ENCODE measurements around the gene ERBB2.
"Not testable (repeated sequence)": the region's sequence is repeated elsewhere in the genome, so short reads cannot be mapped to it uniquely, and the experiment has no call there.

ERBB2 gene

GRCh38 chr17:39705786-39706348, 6.0 kb downstream of the ERBB2 start:
- DNase-seq, result no peak

DNA sequence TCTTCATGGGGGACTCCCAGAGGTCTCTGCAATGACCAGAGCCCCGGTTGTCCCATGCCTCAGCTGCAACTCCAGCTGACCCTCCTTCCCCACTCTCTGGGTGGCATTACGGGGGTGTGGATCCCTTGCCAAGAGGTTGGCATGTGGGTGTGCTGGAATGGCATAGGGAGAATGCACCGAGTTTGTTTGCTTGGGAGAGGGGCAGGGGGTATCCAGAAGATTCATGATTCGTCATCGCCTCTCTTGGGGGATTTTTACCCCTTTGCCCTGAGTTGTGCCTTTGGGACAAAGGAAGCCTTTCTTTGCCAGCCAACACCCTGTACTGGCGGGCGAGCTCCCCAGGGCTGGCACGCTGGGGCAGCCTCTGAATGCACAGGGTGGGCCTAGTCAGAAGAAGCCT, 6.5 kb downstream of the ERBB2 start:
- no peak for DNase-seq

DNA sequence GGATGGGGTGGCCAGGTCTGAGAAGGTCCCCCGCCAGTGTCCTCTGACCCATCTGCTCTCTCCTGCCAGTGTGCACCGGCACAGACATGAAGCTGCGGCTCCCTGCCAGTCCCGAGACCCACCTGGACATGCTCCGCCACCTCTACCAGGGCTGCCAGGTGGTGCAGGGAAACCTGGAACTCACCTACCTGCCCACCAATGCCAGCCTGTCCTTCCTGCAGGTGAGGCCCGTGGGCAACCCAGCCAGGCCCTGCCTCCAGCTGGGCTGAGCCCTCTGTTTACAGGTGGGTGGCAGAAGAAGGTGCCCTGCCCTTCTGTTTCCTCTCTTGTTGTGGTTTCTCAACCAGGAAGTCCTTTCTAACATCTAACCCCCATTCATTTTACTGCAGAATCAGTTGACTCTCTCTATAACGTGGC, 7.1 kb downstream of the ERBB2 start:
- DNase-seq, result no peak

DNA sequence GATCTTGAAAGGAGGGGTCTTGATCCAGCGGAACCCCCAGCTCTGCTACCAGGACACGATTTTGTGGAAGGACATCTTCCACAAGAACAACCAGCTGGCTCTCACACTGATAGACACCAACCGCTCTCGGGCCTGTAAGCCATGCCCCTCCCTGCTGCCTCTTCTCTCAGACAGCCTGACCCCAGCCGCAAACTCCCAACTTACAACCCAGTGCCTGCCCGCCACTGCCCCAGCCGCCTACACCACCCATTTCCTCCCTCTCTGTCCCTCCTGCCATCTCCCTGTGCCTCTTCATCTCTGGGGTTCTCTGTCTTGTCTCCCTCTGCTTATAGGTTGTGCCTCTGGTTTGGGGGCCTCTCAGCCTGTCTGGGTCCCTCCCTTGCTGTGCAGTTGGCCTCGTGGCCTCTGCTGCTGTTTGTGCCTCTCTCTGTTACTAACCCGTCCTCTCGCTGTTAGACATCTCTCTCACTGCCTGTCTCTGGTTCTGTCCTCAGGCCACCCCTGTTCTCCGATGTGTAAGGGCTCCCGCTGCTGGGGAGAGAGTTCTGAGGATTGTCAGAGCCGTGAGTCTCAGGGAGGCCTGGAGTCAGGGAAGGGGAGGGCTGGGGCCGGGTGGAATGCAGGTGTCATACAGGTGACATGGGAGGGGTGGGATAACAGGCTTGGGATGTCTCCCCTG, 9.6 kb downstream of the ERBB2 start:
- DNase-seq, result no peak

DNA sequence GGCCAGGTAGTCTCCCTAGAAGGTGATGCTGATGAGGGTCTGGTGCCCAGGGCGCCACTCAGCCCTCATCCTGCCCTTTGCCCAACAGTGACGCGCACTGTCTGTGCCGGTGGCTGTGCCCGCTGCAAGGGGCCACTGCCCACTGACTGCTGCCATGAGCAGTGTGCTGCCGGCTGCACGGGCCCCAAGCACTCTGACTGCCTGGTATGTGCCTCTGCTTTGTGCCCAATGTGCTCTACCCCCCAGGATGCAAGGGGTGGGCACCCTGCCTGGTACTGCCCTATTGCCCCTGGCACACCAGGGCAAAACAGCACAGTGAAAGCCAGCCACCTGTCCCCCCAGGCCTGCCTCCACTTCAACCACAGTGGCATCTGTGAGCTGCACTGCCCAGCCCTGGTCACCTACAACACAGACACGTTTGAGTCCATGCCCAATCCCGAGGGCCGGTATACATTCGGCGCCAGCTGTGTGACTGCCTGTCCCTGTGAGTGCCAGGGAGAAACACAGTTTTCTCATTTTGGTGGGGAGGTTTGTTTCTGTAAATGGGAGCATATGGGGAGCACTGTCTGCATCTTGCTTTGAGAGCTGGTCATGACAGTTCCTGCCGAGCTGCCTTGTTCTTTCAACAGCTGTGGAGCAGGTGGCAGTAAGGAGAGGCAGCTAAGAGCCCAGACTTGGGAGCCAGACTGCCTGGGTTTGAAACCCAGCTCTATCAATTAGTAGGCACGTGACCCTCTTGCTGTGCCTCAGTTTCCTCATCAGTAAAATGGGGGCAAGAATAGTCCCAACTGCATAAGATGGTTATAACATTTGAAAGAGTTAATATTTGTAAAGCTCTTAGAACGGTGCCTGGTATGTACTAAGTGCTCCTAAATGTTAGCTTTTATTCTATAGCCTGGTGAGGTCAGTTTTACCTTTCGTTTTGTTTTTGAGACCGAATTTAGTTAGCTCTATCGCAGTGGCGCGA, 10.4 kb downstream of the ERBB2 start:
- DNase-seq, result no peak

DNA sequence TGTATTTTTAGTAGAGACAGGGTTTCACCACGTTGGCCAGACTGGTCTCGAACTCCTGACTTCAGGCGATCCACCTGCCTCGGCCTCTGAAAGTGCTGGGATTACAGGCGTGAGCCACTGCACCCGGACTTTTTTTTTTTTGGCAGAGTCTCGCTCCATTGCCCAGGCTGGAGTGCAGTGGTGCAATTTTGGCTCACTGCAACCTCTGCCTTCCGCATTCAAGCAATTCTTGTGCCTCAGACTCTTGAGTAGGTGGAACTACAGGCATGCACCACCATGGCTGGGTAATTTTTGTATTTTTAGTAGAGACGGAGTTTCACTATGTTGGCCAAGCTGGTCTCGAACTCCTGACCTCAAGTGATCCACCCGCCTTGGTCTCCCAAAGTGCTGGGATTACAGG, 11.2 kb downstream of the ERBB2 start:
- not testable (repeated sequence) for DNase-seq

DNA sequence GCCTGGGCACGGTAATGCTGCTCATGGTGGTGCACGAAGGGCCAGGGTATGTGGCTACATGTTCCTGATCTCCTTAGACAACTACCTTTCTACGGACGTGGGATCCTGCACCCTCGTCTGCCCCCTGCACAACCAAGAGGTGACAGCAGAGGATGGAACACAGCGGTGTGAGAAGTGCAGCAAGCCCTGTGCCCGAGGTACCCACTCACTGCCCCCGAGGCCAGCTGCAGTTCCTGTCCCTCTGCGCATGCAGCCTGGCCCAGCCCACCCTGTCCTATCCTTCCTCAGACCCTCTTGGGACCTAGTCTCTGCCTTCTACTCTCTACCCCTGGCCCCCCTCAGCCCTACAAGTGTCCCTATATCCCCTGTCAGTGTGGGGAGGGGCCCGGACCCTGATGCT, 12.0 kb downstream of the ERBB2 start:
- no peak for DNase-seq

DNA sequence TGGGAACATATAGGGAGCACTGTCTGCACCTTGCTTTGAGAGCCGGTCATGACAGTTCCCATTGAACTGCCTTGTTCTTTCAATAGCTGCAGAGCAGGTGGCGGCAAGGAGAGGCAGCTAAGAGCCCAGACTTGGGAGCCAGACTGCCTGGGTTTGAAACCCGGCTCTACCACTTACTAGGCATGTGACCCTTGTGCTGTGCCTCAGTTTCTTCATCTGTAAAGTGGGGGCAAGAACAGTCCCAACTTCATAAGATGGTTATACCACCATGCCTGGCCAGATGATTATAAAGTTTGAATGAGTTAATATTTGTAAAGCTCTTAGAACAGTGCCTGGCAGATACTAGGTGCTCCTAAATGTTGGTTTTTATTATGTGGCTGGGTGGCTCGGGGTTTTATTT, 14.4 kb downstream of the ERBB2 start:
- DNase-seq, result no peak

DNA sequence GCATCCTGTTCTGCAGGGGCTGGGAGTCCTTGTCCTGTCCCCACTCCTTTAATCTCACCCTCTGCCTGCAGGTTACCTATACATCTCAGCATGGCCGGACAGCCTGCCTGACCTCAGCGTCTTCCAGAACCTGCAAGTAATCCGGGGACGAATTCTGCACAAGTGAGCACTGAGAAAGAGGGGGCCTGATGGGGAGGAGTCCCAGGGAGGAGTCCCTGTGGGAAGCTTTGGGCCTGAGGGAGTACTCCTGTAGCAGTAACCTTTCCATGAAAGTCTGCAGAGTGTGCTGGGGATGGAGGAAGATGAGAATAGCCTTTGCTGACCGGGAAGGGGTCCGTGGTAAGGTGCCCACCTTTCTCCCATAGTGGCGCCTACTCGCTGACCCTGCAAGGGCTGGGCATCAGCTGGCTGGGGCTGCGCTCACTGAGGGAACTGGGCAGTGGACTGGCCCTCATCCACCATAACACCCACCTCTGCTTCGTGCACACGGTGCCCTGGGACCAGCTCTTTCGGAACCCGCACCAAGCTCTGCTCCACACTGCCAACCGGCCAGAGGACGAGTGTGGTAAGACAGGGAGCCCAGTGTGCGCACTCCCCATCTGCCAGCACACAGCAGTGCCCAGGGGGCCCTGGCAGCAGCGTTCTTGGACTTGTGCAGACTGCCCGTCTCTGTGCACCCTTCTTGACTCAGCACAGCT, 15.7 kb downstream of the ERBB2 start:
- DNase-seq, result no peak

DNA sequence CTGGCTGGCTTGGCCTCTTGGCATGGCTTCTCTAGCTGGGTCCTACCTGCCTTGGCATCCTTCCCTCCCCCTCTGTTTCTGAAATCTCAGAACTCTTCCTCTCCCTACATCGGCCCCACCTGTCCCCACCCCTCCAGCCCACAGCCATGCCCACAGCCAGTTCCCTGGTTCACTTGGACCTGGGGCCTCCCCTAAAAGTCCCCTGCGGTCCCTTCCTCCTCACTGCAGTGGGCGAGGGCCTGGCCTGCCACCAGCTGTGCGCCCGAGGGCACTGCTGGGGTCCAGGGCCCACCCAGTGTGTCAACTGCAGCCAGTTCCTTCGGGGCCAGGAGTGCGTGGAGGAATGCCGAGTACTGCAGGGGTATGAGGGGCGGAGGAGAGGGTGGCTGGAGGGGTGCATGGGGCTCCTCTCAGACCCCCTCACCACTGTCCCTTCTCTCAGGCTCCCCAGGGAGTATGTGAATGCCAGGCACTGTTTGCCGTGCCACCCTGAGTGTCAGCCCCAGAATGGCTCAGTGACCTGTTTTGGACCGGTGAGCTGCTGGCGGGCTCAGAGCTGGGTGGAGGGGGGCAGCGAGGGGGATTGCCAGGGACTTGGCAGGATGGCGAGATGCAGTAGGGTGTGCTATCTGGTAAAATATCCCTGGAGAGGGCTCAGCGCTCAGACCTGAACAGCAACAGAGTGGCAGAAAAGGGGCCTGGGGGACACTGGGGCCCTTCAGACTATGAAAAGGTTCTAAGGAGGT, 16.4 kb downstream of the ERBB2 start:
- DNase-seq, result no peak

- DNase-seq, result no peak
Observed at GRCh38 chr17:39716879-39717536, 17.1 kb downstream of the ERBB2 start.

- DNase-seq, result no peak
Observed at GRCh38 chr17:39717660-39718059, 17.8 kb downstream of the ERBB2 start.

DNA sequence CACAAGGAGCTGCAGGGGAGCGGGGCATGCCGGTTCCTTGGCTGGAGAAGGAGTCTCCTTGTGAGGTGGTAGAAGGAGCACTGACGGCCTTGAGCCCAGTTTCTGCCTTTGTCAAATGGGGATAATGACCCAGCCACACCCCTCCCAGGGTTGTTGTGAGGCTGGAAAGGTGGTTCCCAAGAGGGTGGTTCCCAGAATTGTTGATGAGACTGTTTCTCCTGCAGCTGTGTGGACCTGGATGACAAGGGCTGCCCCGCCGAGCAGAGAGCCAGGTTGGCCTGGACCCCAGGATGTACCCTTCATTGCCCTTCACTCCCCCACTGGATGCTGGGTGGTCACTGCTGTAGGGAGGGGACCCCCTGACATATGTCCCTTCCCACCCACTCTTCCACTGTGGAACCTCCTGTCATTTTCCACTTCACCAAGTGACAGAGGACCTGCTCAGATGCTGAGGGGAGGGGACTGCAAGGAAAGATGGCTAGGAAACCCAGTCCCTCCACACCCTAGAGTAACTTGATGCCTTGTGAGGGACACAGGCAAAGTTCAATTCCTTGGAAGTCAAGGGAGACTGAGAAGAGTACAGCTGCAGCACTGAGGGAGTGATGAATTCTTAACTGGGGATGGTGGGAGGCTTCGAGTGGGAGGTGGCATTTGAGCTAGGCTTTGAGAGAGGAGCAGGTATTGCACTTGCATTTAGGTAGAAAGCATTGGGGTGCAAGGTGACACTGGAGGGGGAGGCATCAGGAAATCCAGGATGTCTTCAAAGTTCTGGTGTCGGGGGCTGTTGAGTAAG, 19.9 kb downstream of the ERBB2 start:
- no peak for DNase-seq

DNA sequence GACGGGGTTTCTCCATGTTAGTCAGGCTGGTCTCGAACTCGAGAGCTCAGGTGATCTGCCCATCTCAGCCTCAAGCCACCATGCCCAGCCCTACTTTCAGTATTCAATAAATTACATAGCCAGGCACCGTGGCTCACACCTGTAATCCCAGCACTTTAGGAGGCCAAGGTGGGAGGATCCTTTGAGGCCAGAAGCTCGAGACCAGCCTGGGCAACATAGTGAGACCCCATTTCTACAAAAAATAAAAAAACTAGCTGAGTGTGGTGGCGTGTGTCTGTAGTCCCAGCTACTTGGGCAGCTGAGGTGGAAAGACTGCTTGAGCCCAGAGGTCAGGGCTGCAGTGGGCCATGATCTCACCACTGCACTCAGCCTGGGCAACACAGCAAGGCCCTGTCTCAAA, 22.2 kb downstream of the ERBB2 start:
- no peak for DNase-seq

- no peak for DNase-seq
Observed at GRCh38 chr17:39722965-39723848, 23.3 kb downstream of the ERBB2 start.

DNA sequence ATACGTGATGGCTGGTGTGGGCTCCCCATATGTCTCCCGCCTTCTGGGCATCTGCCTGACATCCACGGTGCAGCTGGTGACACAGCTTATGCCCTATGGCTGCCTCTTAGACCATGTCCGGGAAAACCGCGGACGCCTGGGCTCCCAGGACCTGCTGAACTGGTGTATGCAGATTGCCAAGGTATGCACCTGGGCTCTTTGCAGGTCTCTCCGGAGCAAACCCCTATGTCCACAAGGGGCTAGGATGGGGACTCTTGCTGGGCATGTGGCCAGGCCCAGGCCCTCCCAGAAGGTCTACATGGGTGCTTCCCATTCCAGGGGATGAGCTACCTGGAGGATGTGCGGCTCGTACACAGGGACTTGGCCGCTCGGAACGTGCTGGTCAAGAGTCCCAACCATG, 24.9 kb downstream of the ERBB2 start:
- no peak for DNase-seq

DNA sequence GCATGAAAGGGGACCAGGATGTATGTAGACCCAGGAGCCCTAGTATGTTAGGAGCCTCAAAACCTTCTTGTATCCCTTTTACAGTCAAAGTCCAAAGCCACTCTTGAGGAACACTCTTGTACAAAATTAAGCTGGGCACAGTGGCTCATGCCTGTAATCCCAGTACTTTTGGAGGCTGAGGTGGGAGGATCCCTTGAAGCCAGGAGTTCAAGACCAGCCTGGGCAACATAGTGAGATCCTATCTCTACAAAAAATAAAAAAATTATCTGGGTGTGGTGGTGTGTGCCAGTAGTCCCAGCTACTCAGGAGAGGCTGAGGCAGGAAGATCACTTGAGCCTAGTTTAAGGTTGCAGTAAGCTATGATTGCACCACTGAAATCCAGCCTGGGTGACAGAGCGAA, 26.1 kb downstream of the ERBB2 start:
- DNase-seq, result not testable (repeated sequence)

DNA sequence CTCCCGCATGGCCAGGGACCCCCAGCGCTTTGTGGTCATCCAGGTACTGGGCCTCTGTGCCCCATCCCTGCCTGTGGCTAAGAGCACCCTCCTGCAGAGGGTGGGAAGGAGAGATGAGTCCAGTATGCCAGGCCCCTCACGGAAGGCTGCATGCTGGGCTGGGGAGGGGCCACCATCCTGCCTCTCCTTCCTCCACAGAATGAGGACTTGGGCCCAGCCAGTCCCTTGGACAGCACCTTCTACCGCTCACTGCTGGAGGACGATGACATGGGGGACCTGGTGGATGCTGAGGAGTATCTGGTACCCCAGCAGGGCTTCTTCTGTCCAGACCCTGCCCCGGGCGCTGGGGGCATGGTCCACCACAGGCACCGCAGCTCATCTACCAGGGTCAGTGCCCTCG, 26.8 kb downstream of the ERBB2 start:
- no peak for DNase-seq

- DNase-seq, result no peak
Observed at GRCh38 chr17:39727556-39727955, 27.7 kb downstream of the ERBB2 start.

- no peak for DNase-seq
Observed at GRCh38 chr17:39729280-39729851, 29.5 kb downstream of the ERBB2 start.
